Forelimb muscle (tissue), 1 donor: ENCODE results near the gene ERGIC3. TPM values are rescaled to one million over a fixed set of nuclear protein-coding genes. Genes with fewer than 3 reads are reported as not detected.

Source experiments
- DNase-seq: peaks from one replicate; pipeline ENCODE4 v3.0.0-alpha.2; 2013; ENCODE audit warnings: low read depth
- polyA plus RNA-seq: library from polyadenylated mRNA; unstranded; fragments of 120-200 nt; gene quantifications from one replicate; pipeline ENCODE4 v1.2.1, GENCODE V29; 2013; ENCODE audit not compliant: insufficient read length

Gene ERGIC3
- polyA plus RNA-seq, 1 donor, result 213 TPM

DNA sequence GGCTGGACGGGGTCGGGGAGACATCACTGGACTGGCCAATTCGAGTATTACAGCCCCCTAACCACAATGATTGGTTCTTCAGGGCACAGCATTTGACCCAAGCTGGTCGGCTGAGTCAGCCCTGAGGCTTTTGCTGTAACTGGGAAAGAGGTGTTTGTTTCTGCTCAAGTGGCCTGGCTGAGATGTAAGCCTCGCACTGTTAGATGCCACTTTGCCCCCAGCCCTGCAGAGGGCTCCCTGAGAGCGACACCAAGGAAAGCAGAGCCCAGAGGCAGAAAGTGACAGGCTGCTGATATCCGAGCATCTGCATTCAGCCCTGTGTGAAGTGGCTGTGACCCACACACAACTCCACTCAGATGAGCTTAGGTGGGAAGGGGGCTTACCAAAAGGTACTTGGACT, 19.4 kb downstream of the ERGIC3 start:
- DNase-seq, result no peak

- DNase-seq, result no peak
Observed at GRCh38 chr20:35561671-35562070, 19.8 kb downstream of the ERGIC3 start.

DNA sequence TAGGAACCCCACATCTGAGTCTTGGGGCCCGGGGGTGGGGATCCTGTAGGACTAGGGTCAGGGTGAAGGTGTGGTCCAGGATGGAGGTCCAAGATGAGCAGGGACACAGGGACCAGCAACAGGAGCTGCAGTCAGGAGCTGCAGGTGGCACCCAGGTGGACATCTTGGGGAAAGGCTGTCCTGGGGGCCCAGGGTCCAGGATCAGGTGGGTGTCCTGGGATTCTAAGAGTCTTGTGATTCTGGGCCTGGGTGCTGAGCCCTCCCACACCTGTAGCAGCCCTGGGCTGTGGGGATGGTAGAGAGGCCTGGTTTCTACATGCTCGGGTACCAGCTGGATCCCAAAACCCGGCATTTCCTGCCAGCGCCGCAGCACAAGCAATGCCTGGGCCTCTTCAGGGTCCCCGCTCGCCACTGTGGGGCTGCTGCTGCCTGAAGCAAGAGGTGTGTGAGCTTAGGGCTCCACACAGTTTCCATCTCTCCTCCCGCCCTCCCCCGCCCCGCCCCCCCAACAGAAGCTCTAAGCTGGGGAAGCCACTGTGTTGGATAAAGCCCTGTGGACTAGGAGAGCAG, 20.7 kb downstream of the ERGIC3 start:
- no peak for DNase-seq

- DNase-seq, result no peak
Observed at GRCh38 chr20:35563834-35564233, 22.0 kb downstream of the ERGIC3 start.

- no peak for DNase-seq
Observed at GRCh38 chr20:35564905-35565304, 23.0 kb downstream of the ERGIC3 start.

DNA sequence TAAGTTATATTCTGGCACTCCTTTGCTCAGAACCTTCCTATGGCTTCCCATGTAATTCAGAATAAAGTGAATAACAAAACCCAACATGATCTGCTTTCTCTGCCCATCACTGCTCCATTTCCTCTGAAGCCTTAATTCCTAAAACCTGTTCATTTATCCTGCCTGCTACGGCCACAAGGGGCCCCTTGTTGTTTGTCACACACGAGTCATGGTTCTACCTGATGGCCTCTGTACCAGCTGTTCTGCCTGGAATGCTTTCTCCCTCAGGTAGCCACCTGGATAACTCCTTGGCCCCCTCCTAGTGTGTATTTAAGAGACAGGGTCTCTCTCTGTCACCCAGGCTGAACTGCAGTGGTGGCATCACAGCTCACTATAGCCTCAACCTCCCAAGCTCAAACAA, 26.8 kb downstream of the ERGIC3 start:
- no peak for DNase-seq

- no peak for DNase-seq
Observed at GRCh38 chr20:35571555-35571954, 29.7 kb downstream of the ERGIC3 start.

- DNase-seq, result no peak
Observed at GRCh38 chr20:35572838-35573237, 31.0 kb downstream of the ERGIC3 start.

DNA sequence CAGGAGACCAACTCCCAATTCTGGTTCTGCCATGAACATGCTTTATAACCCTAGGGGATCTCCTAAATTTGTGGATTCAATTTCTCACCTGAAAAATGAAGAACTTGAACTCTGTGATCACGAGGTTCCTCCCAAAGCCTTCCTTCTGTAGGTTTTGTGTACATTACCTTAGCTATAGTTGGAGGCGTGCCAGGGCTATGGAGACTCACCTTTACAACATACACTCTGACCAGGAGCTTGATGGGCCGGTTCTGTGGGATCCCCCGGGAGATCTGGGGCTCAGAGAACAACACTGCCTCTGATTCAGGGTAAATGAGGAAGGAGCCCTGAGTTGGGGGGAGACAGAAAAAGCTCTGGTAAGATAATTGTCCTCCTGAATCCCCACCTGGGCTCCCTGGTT, 34.1 kb downstream of the ERGIC3 start:
- no peak for DNase-seq

GRCh38 chr20:35576816-35577215, 34.9 kb downstream of the ERGIC3 start:
- DNase-seq, result no peak

GRCh38 chr20:35578469-35578868, 36.6 kb downstream of the ERGIC3 start:
- DNase-seq, result no peak

GRCh38 chr20:35579196-35579595, 37.3 kb downstream of the ERGIC3 start:
- DNase-seq, result no peak

GRCh38 chr20:35582131-35582530, 40.3 kb downstream of the ERGIC3 start:
- DNase-seq, result no peak

DNA sequence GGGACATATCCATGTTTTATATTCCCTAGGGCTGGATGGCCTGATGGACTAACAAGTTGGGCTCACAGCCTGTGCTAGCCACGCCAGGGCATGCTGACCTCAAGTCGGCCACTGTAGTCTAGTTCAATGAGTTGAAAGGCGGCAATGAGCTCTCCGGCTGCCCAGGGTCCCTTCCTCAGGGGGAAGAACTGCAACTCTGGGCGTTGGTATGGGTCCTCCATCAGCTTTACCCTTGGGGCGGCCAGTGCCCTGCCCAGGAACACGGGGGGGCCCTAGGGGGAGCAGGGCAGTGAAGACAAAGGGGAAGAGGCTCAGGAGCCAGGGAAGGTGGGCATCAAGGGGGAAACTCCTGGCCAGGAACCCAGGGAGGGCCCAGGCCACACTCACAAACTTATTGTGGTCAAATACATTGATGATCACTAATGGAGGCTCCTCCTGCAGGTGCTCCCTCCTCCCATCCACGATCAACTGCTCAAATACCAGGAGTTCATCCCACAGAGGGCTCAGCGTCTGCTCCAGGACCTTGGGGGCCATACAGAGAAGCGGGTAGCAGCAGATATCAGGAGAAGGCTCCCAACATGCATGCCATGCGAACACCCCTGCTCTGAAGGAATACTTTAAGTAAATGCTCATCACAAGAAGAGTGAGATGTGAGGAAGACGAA, 41.0 kb downstream of the ERGIC3 start:
- no peak for DNase-seq

DNA sequence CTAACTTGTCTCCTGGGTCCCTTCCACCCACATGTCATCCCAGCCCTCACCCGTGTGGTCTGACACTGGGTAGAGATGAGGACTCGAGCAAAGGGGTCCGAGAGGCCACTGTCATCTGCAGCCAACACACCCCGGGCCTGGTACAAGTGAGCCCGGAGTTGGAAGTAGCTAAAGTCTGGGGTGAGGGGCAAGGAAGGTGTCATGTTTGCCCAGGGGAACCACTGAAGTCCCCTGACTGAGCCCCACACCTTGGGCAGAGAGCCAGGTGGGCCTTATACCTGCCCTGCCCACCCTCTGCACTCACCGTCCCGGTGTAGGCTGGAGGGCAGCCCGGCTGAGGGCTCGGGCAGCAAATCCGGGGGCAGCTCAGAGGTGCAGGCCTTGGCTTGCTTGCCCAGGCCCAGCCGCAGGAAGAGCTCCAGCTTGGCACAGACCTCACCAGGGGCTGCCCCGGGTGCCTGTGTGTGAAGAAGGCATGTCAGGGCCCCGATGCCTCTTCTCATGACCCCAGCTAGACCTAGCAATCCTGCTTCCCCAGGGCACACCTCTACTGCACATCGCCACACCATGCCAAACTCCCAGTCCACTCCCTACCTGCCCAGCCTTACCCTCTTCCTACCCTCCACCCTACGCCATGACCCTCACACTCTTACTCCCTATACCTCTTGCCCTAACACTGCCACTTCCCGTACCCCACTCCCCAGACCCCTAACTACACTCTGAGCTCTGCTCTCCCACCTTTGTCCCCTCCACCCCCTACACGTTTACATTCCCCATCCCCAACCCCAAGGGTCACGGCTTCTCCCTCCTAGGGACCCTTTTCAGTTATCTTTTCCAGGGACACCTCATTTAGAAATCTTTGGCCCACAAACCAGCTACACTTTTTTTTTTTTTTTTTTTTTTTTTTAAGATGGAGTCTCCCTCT, 42.0 kb downstream of the ERGIC3 start:
- DNase-seq, result no peak

DNA sequence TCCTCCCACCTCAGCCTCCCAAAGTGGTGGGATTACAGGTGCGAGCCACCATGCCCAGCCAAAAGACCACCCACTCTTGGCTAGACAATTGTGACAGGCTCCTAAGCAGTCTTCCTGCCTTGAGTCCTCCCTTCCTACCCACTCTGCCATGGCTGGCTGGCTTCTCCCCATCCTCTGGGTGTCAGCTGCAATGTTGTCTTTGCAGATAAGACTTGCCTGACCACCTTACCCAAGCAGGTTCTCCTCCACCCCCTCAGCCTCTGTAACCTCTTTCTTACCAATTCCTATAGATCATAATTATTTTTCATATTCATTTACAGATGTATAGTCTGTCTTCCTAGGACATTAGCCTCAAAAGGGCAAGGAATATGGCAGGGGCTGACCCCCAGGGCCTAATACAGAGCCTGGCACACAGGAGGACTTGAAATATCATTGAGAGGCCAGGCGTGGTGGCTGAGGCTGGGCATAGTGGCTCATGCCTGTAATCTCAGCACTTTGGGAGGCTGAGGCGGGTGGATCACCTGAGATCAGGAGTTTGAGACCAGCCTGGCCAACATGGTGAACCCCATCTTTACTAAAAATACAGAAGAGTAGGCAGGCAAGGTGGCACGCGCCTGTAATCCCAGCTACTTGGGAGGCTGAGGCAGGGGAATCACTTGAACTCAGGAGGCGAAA, 45.0 kb downstream of the ERGIC3 start:
- DNase-seq, result no peak

DNA sequence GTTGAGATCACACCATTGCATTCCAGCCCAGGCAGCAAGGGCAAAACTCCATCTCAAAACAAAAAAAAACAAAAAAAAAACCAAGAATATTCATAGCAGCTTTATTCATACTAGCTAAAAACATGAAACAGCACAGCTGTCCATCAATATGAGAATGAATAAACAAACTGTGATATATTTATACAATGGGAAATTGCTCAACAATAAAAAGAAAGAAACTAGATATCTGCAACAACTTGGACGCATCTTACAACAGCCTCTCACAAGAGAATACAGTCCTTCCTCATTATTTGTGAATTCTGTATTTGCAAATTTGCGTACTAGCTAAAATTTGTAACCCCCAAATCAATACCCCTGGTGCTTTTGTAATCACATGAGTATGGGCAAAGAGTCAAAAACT, 45.6 kb downstream of the ERGIC3 start:
- DNase-seq, result no peak

DNA sequence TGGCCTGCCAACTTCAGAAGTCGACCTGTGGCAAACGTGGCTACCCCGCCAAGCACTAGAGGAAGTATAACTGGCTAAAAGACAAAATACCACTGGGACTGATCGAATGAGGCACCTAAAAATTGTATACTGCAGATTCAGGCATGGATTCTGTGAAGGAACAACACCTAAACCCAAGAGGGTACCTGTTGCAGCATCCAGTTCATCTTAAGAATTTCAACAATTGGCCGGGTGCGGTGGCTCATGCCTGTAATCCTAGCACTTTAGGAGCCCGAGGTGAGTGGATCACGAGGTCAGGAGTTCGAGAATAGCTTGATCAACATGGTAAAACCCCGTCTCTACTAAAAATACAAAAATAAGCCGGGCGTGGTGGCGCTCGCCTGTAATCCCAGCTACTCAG, 46.5 kb downstream of the ERGIC3 start:
- no peak for DNase-seq

GRCh38 chr20:35592339-35592974, 50.6 kb downstream of the ERGIC3 start:
- no peak for DNase-seq

DNA sequence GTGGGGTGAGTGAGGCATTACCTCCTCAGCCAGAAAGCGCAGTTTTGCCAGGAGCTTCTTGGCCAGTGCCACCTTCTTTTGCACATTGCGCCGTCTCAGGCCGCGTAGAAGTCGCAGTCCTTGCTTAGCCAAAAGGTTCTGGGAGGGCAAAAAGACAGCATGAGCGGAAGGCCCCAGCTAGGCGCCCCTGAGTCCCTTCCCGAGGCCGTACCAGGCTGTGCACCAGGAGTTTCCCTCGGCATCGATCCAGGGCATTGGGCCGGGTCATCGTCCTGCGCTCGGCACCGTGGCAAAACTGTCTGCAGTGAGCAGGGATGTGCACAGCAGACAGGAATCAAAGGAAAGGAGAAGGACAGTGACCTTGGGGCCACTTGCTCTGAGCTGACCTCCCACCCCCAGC, 53.6 kb downstream of the ERGIC3 start:
- DNase-seq, result no peak

DNA sequence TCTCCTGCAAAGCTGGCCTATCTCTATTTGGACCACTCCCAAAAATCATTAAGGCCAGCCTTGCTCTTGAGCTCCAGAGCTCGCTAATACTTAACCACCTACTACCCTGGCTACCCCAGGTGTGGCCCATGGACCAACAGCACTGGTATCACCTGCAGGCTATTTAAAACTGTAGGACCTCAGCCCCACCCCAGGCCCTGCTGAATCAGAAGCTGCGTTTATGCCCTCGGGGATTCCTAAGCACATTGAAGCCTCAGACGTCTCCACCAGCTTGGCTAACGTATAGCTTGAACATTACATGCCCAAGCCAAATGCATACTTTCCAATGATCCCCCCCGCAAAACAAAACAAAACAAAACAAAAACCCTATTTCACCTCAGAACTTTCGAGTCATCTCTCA, 54.0 kb downstream of the ERGIC3 start:
- no peak for DNase-seq

- DNase-seq, result no peak
Observed at GRCh38 chr20:35597186-35597585, 55.3 kb downstream of the ERGIC3 start.
